GM21723 (cell line): ENCODE measurements around the gene HEPACAM2.
A peak's percentile ranks its signal among the peaks of the same experiment; 100 is the strongest.

ENCODE experiments used
- ATAC-seq: cut with Tn5 transposase; IDR thresholded peaks from one replicate; pipeline ENCODE4 v1.9.1; 2021; ENCODE audit warnings: mild to moderate bottlenecking, moderate library complexity; ENCODE audit not compliant: unreplicated experiment

Gene HEPACAM2

DNA sequence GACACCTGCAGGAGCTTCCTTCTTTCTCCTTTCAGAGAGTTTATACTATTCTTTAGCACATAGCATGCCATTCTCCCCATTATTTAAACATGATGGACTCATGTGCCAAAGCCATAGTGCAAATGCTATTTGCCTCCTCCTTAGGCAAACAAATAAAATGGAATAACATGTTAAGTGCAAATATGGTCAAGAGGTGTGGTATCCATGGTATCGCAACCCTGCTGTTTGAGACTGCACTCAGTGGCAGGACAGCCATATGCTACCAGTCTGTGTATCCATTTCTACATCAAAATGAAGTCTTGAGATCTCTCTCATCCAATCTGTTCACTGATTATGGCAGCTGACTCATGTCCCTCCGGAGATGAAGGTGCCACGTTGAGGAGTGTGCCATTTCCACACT lies 22.8 kb downstream of the HEPACAM2 start:
- ATAC-seq, result no peak

GRCh38 chr7:93202594-93203250 lies 23.5 kb downstream of the HEPACAM2 start:
- ATAC-seq, result no peak

DNA sequence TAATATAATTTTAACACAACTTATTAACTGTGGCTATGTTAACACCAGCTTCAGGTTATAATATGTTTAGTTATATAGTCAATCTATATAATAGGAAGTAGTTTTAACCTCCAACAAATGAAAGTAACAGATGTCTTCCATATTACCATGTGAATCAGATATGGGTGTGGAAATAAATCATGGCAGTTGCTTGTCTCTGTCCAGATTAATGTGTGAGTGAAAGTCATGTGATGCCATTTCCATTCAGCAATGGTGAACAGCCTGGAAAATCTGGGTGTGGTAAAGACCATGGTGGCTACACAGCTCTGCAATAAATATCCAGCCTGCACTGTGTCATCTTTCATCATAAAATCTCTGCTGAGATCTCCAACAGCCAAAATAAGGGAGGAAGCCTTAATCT lies 27.8 kb downstream of the HEPACAM2 start:
- ATAC-seq, result no peak

- no peak for ATAC-seq
These were observed 29.9 kb downstream of the HEPACAM2 start for GRCh38 chr7:93196336-93196735.

DNA sequence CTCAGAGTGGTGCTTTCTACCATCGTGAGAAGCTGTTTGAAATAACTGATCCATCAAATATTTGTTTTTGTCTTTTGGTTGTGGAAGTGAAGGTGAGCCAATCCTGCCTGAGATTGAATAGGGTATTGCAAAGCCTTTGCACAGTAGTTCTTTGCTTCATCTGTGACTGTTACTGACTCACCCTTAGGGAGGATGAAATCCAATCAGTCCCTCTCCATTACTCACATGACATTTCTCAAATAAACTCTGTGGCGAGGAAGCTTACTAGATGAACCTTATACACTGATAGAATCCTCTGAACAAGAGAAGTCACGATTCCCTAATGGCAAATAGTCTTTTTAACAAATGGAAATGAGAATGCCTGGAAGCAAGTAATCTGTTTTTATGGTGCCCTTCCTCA lies 31.9 kb downstream of the HEPACAM2 start:
- ATAC-seq, result no peak

- no peak for ATAC-seq
These were observed 37.2 kb downstream of the HEPACAM2 start for GRCh38 chr7:93188870-93189634.

GRCh38 chr7:93185303-93186027 lies 40.8 kb downstream of the HEPACAM2 start:
- ATAC-seq, result no peak

- ATAC-seq, result no peak
These were observed 47.1 kb downstream of the HEPACAM2 start for GRCh38 chr7:93179173-93179572.

DNA sequence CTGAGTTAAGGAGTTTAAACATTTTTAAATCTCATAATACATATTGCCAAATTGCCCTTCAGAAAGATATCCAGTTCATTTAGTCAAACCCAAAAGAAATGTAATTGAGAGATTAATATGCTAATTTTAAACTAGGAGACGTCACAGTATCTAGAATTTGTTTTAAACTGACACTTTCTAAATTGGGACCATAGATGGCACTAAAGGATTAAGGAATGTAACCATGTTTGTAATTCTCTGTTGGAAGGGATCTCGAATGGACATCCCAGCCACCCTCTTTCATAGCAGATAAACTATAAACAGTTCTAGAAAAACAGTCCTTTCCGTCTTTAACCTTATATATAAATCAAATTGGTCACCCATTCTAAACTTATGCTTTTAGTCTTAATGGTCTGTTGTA lies 48.1 kb downstream of the HEPACAM2 start:
- no peak for ATAC-seq

DNA sequence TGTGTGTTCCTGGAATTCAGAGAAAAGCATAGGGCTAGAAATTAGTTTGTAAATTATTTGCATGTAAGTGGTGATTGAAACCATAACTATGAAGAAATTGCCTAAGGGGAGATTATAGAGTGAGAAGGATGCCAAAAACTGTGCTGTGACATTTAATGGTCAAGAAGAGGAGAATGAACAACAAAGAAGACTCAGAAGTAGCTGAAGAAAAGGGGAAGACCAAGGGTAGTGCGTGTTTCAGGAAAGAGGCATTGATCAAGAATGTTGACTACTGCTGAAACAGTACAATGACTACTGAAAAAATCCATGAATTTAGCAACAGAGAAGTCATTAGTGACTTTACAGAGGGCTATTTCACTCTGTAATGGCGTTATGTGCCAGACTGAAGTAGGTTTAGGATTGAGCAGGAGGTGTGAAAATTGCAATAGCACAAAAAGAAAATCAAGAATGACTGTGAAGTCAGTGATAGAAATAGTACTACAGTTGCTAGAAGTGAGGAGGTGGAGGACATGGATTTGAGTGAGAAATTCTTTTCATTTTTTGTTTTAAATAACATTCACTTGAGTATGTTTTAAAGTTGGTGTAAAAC lies 49.2 kb downstream of the HEPACAM2 start:
- no peak for ATAC-seq

DNA sequence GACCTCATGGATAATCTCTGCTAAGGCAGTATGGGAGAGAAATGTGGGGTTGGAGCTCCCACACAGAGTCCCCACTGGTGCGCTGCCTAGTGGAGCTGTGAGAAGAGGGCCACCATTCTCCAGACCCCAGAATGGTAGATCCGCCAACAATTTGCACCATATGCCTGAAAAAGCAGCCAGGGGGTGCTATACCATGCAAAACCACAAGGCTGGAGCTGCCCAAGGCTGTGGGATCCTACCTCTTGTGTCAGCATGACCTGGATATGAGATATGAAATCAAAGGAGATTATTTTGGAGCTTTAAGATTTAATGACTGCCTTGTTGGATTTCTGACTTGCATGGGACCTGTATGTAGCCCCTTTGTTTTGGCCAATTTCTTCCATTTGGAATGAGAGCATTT lies 51.0 kb downstream of the HEPACAM2 start:
- no peak for ATAC-seq

- no peak for ATAC-seq
These were observed 53.6 kb downstream of the HEPACAM2 start for GRCh38 chr7:93172683-93173082.

DNA sequence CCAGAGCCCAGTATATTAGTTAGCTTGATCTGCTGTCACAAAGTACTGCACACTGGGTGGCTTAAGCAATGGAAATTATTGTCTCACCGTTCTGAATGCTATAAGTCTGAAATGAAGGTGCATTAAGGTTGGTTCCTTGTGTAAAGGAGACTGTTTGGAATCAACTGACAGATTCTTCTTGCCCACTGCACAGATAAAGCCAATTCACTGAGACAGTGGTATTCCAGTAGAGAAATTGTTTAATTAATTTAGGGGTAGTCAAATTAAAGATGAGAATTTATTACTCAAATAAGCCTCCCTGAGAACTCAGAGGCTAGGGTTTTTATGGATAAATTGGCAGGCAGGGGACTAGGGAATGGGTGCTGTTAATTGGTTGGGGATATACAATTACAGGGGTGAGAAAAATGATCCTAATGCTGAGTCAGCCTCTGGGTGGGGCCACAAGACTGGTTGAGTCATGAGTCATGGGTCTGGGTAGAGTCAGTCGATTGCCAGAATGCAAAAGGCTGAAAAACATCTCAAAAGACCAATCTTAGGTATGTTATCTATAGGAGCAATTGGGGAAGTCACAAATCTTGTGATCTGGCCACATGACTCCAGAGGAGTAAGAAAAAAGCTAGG lies 54.6 kb downstream of the HEPACAM2 start:
- ATAC-seq, result no peak

GRCh38 chr7:93165447-93165846 lies 60.8 kb downstream of the HEPACAM2 start:
- peak; percentile 93 for ATAC-seq

GRCh38 chr7:93164766-93165165 lies 61.5 kb downstream of the HEPACAM2 start:
- ATAC-seq, result no peak

DNA sequence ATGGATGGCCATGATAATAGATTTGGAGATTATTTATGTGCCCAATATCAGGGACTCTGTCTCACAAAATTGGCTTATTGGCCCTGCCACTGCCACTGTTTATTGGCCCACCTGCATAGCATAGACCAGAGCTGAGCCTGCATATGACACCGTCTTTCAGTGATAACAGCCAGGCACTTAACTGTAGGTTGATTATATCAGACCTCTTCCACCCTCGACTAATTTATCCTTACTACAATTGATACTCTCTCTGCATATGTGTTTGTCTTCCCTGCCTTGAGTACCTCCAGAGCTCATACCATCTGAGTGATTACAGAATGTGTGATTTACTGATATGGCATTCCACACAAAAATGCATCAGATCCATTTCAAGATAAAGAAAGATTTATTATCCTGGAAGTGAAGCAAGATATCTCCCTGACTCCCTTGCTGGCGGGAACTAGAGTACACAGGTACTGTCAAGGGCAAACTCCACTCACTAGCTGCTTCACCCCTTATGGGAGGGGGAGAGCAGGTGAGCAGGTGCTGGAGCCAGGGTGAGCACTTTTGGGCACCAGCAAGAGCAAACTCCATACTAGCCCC lies 65.0 kb downstream of the HEPACAM2 start:
- ATAC-seq, result no peak

GRCh38 chr7:93160410-93160809 lies 65.9 kb downstream of the HEPACAM2 start:
- no peak for ATAC-seq

DNA sequence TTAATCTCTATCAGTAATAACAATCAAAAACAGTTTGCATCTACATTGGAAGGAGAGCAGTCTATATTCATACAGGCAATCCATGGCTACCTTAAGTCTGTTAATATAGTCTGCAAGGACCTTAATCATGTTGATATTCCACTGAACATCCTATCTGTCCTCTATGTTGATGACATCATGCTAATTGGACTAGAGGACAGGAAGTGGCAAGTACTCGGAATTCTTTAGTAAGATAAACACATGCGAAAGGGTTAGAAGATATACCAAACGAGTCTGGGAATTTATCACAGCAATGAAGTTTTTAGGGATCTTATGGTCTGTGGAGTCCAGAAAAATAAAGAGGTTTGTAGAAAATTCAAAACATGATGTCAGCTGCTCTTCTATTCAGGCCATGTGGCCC lies 66.8 kb downstream of the HEPACAM2 start:
- no peak for ATAC-seq

DNA sequence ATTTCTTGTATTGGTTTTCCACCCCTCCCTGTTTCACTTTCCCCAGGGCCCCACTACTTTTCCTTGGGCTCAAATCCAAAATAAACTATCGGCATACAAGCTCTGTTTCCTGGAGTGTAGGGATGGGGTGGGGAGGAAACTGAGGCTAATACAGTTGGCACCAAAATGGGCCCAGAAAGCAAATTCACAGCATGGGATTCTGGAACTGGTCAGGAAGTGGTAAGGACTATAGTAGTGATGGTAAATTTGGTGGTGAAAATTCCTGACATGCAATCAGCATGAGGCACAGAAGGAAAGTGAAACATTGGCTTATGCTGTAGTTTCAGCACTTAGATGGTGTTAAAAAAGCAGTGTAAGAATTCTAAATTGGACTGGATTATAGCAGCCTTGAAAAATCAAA lies 69.4 kb downstream of the HEPACAM2 start:
- ATAC-seq, result no peak

DNA sequence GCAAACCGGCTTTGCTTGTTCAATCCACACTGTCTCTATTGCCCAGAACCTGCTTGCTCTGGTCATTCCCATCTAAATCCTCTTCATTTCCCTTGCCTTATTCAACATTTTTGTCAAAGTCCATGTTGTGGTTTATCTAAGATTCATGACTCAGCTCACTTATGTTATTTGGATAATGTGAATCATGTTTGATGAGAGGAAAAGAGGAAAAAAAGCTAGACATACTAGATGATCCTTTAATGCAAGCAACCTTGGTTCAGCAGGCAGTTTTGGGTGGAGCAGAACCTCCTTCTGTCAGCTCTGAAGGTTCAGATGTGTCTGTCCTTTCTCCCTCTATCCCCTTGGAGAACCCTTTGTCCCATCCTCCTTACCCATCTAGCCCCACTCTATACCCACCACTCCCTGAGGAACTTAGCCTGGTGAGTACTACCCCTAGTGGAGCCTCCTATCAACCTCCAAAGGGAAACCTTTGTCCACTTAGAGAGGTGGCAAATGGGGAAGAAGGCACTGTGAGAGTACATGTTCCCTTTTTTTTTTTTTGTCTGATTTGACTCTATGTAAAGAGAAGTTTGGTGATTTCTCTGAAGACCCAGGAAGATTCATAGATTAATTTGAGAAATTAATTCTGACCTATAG lies 76.0 kb downstream of the HEPACAM2 start:
- no peak for ATAC-seq
